Kidney epithelial cell (primary cell): ENCODE data around the gene ANG. TPM values are rescaled to one million over a fixed set of nuclear protein-coding genes. Genes with fewer than 3 reads are reported as not detected.
"Not testable (repeated sequence)": the region's sequence is repeated elsewhere in the genome, so short reads cannot be mapped to it uniquely, and the experiment has no call there.

Source experiments
- DNase-seq: peaks from one replicate; pipeline ENCODE4 v3.0.0-alpha.2; 2010; ENCODE audit warnings: low read depth
- H3K27me3 ChIP-seq: 2 replicates; pipeline ENCODE4 v1.6.0; 2011; ENCODE audit warnings: low read length; ENCODE audit not compliant: control insufficient read depth, insufficient read depth
- H3K36me3 ChIP-seq: 2 replicates; pipeline ENCODE4 v1.5.1; 2011; ENCODE audit warnings: low read length; ENCODE audit not compliant: control insufficient read depth, insufficient read depth
- H3K4me3 ChIP-seq: 2 replicates; pipeline ENCODE4 v1.5.1; 2011; ENCODE audit warnings: low read depth, mild to moderate bottlenecking, control low read depth, low read length
- total RNA-seq: library from RNA; depleted of rRNA; stranded (reverse); fragments of >200 nt; gene quantifications from 2 replicates; pipeline ENCODE4 v1.2.3, GENCODE V29; 2015
- TF ChIP-seq, protein P1 (sequence below): IDR thresholded peaks from 2 replicates; pipeline ENCODE4 v1.5.1; 2011; ENCODE audit warnings: mild to moderate bottlenecking, moderate library complexity, low read length, control low read depth, inconsistent platforms; ENCODE audit not compliant: insufficient read depth, poor library complexity, severe bottlenecking

The ANG gene
- total RNA-seq, 1 donor from 2014 or later = 1.1 TPM

DNA sequence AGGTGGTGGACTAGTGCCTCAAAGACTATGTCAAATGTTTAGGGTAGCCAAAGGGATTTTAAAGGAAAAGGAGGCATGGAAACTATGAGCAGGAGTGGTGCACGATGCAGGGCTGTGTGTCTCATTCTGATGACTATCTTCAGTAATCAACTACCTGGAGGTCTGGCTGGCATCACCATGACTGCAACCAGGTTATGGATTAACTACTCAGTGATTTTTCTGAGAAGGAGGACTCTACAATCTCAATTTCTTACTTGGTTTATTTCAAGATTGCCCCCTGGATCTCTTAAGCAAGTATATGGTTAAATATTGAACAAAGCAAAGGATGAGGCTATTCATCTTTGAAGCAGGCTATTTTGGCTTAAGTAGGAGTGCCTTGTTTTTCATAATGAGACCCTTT, 38.0 kb downstream of the ANG start:
- Histone ChIP-seq H3K4me3 (no peak overlapping the region), H3K36me3 (no peaks in the 10 kb centered on the region), H3K27me3 (peaks cover 9% of the 10 kb centered on the region)
- DNase-seq = no peak
- TF ChIP-seq, protein P1, sequence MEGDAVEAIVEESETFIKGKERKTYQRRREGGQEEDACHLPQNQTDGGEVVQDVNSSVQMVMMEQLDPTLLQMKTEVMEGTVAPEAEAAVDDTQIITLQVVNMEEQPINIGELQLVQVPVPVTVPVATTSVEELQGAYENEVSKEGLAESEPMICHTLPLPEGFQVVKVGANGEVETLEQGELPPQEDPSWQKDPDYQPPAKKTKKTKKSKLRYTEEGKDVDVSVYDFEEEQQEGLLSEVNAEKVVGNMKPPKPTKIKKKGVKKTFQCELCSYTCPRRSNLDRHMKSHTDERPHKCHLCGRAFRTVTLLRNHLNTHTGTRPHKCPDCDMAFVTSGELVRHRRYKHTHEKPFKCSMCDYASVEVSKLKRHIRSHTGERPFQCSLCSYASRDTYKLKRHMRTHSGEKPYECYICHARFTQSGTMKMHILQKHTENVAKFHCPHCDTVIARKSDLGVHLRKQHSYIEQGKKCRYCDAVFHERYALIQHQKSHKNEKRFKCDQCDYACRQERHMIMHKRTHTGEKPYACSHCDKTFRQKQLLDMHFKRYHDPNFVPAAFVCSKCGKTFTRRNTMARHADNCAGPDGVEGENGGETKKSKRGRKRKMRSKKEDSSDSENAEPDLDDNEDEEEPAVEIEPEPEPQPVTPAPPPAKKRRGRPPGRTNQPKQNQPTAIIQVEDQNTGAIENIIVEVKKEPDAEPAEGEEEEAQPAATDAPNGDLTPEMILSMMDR = no peak

DNA sequence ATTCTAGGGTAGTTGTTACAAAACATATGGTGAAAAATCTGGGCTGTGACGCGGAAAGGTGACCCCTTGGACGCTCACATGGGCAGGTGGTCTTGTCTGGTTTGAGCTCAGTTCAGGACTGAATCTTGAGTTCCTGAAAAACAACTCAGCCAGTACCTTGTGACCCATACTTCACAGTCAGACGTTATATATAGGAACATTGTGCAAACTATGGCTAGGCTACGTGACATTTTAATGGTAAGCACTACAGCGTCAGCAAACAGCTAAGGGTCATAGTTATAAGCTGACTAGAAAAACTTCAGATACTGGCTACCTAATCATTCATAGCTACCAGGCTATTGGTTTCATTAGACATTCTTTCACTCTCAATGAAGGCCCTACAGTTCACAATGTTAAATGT, 42.3 kb downstream of the ANG start:
- TF ChIP-seq, protein P1 = no peak
- Histone ChIP-seq H3K4me3 (no peak overlapping the region), H3K27me3 (no peaks in the 10 kb centered on the region), H3K36me3 (no peaks in the 10 kb centered on the region)
- DNase-seq = no peak

DNA sequence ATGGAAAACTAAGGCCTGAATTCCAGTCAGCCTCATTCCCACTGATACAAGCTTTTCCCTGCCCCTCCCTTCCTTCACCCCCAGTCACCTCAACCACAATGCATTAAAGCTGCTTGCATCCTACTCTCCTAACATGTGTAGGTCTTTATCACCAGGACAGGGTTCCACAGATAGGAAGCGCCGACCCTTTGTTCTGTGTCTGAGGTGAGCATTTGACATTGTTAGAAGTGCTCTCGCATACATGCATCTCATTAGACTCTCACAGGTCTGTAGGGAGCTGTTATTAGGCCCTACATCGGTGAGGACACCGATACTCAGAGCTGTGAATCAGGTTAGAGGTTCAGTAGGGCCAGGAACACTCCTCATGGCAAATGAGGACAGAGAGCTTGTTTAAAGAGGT, 43.9 kb downstream of the ANG start:
- H3K4me3 ChIP-seq = no peak overlapping the region
- TF ChIP-seq, protein P1 = no peak
- no peaks in the 10 kb centered on the region for H3K36me3 ChIP-seq
- no peaks in the 10 kb centered on the region for H3K27me3 ChIP-seq
- DNase-seq = no peak

DNA sequence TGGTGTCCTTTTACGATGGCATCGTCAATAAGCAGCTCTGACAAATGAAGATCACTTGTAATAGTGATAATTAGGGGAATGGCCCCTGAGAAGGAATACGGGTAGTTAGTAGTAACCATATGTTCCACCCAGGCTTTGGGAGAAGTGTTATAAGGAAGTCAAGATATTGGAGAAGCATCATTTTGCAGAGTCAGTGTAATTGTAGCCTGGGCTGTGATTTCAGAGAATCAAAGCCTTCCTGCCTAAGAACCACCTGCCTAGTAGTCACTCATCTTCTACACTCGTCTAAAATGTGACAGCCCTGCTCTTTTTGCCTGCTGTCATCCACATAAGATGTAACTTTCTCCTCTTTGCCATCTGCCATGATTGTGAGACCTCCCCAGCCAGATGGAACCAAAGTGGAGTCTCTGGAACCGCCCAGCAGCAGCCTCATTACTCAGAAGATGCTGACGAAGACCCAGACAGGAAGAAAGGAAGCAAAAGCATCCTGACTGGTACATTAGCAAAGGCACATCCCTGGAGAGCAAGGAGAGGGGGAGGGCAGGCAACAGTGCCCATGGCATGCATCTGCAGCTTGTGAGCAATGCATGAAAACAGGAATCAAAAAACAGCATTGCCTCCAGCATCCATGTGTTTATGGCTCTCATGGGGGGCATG, 44.5 kb downstream of the ANG start:
- no peaks in the 10 kb centered on the region for H3K27me3 ChIP-seq

DNA sequence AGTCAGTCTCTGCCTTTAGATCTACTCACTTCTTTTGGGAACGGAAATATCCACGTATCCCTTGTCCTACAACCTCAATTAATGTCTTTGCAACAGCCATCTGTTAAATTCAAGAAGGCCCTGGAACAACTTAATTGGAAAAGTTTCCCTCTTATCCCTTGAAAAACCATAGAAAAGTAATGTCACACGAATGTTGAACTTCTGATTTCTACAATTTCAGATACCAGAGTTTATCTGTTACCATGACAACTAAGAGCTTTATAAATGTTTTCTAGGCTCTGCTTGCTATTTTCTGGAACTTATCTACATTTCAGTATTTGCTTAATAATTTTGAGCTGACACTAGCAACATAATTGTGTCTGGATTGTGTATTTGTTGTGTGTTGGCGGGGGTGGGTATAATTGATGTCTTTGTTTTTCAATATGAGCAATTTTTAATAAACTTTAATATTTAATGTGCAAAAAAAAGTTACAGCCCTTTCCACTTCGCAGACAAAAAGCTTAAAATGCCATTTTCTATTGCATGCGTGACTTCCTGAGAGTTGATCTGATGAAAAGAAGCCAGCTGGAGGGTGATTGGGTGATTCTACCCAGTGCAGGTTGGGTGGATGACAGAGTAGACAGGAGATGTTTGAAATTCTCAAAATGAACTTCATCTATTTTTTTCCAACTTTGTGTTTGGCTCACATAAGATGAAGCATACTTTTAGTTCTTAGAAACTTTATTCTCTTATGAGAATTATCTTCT, 45.3 kb downstream of the ANG start:
- TF ChIP-seq, protein P1 = no peak
- H3K27me3 ChIP-seq = no peaks in the 10 kb centered on the region
- no peaks in the 10 kb centered on the region for H3K36me3 ChIP-seq
- no peak for DNase-seq
- no peak overlapping the region for H3K4me3 ChIP-seq

More for the DNA sequence above, 44.5 kb downstream of the ANG start:
- TF ChIP-seq, protein P1 = no peak
- DNase-seq = no peak
- H3K36me3 ChIP-seq = no peaks in the 10 kb centered on the region
- H3K4me3 ChIP-seq = no peak overlapping the region

DNA sequence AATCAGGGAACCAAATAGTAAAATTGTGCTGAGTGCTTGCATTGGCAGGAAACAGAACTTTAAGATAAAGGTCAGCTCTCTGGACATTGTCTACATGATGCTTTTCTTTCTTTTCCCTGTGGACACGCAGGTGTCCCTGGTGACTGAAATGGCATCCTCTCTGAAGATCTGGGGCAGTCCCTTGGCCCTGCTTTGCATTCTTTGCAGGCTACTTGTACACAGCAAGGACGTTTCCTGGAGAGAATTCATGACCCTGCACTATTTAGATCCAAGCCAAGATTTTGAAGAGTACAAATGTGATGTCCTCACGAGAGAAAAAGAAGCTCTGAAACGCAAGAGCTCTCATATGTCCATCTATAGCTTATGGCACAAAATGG, 45.9 kb downstream of the ANG start:
- Histone ChIP-seq H3K27me3 (no peaks in the 10 kb centered on the region), H3K4me3 (no peak overlapping the region), H3K36me3 (no peaks in the 10 kb centered on the region)
- TF ChIP-seq, protein P1 = no peak
- no peak for DNase-seq

DNA sequence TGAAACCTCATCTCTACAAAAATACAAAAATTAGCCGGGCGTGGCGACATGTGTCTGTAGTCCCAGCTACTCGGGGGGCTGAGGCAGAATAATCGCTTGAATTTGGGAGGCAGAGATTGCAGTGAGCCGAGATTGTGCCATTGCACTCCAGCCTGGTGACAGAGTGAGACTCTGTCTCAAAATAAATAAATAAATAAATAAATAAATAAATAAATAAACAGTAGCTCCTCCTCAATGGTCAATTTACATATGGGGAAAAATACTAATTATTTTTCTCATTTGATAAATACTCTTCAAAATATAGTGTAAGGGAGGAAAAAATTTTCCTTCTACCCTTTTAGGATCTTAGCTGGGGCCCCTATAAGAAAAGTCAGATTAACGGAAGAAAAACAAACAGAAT, 49.7 kb downstream of the ANG start:
- H3K4me3 ChIP-seq, DNase-seq, H3K36me3 ChIP-seq, H3K27me3 ChIP-seq: not testable (repeated sequence)
